ENCODE data around the gene MTHFD2L. TPM values are rescaled to one million over a fixed set of nuclear protein-coding genes. Genes with fewer than 3 reads are reported as not detected.
A peak's percentile ranks its signal among the peaks of the same experiment; 100 is the strongest.
"Not testable (repeated sequence)": the region's sequence is repeated elsewhere in the genome, so short reads cannot be mapped to it uniquely, and the experiment has no call there.

The MTHFD2L gene
- total RNA-seq, 2 donors from 2014 or later = 5.8 to 26.9 TPM

- Histone ChIP-seq H3K4me1 (ENCODE audit: control insufficient read depth in 1 of 2, low read depth in 2 of 2) (no peaks in the 10 kb centered on the region), H3K27me3 (replicated peaks; ENCODE audit: insufficient read depth) (no peaks in the 10 kb centered on the region), H3K4me3 (no peak overlapping the region), H3K9me3 (no peaks in the 10 kb centered on the region), H3K36me3 (no peaks in the 10 kb centered on the region), H3K27ac (no peak overlapping the region)
- TF ChIP-seq, protein P1, sequence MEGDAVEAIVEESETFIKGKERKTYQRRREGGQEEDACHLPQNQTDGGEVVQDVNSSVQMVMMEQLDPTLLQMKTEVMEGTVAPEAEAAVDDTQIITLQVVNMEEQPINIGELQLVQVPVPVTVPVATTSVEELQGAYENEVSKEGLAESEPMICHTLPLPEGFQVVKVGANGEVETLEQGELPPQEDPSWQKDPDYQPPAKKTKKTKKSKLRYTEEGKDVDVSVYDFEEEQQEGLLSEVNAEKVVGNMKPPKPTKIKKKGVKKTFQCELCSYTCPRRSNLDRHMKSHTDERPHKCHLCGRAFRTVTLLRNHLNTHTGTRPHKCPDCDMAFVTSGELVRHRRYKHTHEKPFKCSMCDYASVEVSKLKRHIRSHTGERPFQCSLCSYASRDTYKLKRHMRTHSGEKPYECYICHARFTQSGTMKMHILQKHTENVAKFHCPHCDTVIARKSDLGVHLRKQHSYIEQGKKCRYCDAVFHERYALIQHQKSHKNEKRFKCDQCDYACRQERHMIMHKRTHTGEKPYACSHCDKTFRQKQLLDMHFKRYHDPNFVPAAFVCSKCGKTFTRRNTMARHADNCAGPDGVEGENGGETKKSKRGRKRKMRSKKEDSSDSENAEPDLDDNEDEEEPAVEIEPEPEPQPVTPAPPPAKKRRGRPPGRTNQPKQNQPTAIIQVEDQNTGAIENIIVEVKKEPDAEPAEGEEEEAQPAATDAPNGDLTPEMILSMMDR (IDR thresholded peaks at IDR 0.05) = no peak
- ATAC-seq (ENCODE audit: insufficient number of reproducible peaks, low FRiP score, low read depth) (no peak), DNase-seq (ENCODE audit: low spot score) (no peak)
These were observed 174.0 kb downstream of the MTHFD2L start for GRCh38 chr4:74331944-74332343.

- DNase-seq (ENCODE audit: low spot score) (no peak), ATAC-seq (ENCODE audit: insufficient number of reproducible peaks, low FRiP score, low read depth) (no peak)
- Histone ChIP-seq H3K9me3 (no peaks in the 10 kb centered on the region), H3K27me3 (replicated peaks; ENCODE audit: insufficient read depth) (no peaks in the 10 kb centered on the region), H3K36me3 (no peaks in the 10 kb centered on the region), H3K27ac (no peak overlapping the region), H3K4me3 (no peak overlapping the region), H3K4me1 (ENCODE audit: control insufficient read depth in 1 of 2, low read depth in 2 of 2) (no peaks in the 10 kb centered on the region)
- TF ChIP-seq, protein P1 (IDR thresholded peaks at IDR 0.05) = no peak
These were observed 176.7 kb downstream of the MTHFD2L start for GRCh38 chr4:74334636-74335035.

DNA sequence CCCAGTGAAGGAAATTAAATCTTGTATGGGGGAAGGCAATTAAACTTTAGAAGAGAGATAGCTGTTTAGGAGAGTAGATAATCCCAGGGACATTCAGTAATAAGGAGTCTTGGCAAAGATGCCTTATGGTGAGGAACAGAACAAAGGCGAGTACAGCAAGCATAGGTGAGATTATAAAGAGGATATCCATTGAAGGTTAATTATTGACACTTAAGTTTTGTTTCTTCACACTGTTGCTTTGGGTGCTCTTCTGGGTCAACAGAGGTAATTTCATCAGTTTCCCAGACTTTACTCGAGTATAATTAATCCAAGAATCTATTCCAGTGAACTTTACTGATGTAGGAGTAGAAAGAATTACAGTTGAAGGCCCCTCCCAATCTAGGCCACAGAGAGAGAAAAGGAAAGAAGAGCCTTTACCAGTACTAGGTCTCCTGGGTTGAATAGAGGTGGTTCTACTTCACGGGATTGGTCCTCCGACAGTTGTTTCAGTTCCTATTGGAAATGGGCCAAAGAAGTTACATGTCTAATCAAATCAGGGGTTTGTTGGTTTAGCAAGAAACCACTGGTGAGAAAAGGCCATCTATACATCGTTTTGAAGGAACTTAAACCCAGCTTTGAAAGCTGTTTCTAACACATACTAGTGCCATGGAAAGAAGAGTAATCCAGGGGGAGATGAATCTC, 177.6 kb downstream of the MTHFD2L start:
- Histone ChIP-seq H3K4me3 (no peak overlapping the region), H3K27me3 (replicated peaks; ENCODE audit: insufficient read depth) (no peaks in the 10 kb centered on the region), H3K27ac (no peak overlapping the region), H3K36me3 (no peaks in the 10 kb centered on the region), H3K9me3 (no peaks in the 10 kb centered on the region), H3K4me1 (ENCODE audit: control insufficient read depth in 1 of 2, low read depth in 2 of 2) (no peaks in the 10 kb centered on the region)
- ATAC-seq (ENCODE audit: insufficient number of reproducible peaks, low FRiP score, low read depth) = peak; percentile 50
- DNase-seq (ENCODE audit: low spot score) = no peak
- TF ChIP-seq, protein P1 (IDR thresholded peaks at IDR 0.05) = no peak

DNA sequence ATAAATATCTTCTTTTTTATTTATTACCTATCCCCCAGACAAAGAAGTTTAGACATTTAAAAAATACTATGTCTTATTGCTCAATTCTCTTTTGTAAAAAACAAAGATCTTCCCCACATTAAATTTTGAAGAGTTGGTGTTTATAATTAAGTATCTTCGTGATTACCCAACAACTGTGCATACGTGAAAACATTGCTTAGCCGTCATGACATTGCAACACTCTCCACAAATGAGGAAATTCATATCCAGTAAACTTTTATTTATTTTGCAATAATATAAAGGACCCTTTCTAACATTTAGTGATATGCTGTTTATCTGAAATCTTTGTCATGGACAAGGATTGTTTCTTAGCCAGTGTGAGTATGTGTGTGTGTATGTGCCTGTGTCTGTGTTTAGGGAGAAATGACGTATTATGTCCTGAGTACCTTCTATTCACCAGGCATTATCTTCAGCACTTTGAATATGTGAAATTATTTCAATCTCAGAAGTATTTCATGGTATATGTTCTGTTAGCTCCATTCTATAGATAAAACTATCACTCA, 180.9 kb downstream of the MTHFD2L start:
- H3K27ac ChIP-seq = no peak overlapping the region
- TF ChIP-seq, protein P1 (IDR thresholded peaks at IDR 0.05) = no peak
- no peak for ATAC-seq (ENCODE audit: insufficient number of reproducible peaks, low FRiP score, low read depth)
- no peaks in the 10 kb centered on the region for H3K4me1 ChIP-seq (ENCODE audit: control insufficient read depth in 1 of 2, low read depth in 2 of 2)
- no peak for DNase-seq (ENCODE audit: low spot score)
- H3K9me3 ChIP-seq = peaks cover 3% of the 10 kb centered on the region
- H3K27me3 ChIP-seq (replicated peaks; ENCODE audit: insufficient read depth) = no peaks in the 10 kb centered on the region
- no peaks in the 10 kb centered on the region for H3K36me3 ChIP-seq
- H3K4me3 ChIP-seq = no peak overlapping the region

- ATAC-seq (ENCODE audit: insufficient number of reproducible peaks, low FRiP score, low read depth) (no peak), DNase-seq (ENCODE audit: low spot score) (no peak)
- Histone ChIP-seq H3K27me3 (replicated peaks; ENCODE audit: insufficient read depth) (no peaks in the 10 kb centered on the region), H3K4me1 (ENCODE audit: control insufficient read depth in 1 of 2, low read depth in 2 of 2) (no peaks in the 10 kb centered on the region), H3K4me3 (no peak overlapping the region), H3K9me3 (peaks cover 9% of the 10 kb centered on the region), H3K27ac (no peak overlapping the region), H3K36me3 (no peaks in the 10 kb centered on the region)
- TF ChIP-seq, protein P1 (IDR thresholded peaks at IDR 0.05) = no peak
These were observed 181.6 kb downstream of the MTHFD2L start for GRCh38 chr4:74339501-74339900.

DNA sequence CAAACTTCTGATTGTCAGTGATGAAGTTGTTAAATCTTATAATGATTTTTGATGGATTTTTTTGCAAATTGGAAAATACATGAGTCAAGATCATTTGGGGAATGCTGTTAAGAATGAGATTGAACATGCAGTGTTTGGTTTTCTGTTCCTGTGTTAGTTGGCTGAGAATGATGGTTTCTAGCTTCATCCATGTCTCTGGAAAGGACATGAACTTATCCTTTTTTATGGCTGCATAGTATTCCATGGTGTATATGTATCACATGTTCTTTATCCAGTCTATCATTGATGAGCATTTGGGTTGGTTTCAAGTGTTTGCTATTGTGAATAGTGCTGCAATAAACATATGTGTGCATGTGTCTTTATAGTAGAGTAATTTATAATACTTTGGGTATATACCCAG, 182.5 kb downstream of the MTHFD2L start:
- not testable (repeated sequence) for DNase-seq (ENCODE audit: low spot score); H3K27ac ChIP-seq; ATAC-seq (ENCODE audit: insufficient number of reproducible peaks, low FRiP score, low read depth); H3K4me3 ChIP-seq; H3K36me3 ChIP-seq; H3K4me1 ChIP-seq (ENCODE audit: control insufficient read depth in 1 of 2, low read depth in 2 of 2); H3K27me3 ChIP-seq (replicated peaks; ENCODE audit: insufficient read depth)
- H3K9me3 ChIP-seq = peaks cover 11% of the 10 kb centered on the region

Data from thoracic aorta (tissue), 2 donors.